ENCODE results near the gene ALOX15B. TPM values are rescaled to one million over a fixed set of nuclear protein-coding genes. Genes with fewer than 3 reads are reported as not detected.

Gene ALOX15B
- total and polyA plus RNA-seq, 2 of the 13 experiments (the other 11 are each of a cell fraction or from before 2014, with no cell fraction given), result not detected

DNA sequence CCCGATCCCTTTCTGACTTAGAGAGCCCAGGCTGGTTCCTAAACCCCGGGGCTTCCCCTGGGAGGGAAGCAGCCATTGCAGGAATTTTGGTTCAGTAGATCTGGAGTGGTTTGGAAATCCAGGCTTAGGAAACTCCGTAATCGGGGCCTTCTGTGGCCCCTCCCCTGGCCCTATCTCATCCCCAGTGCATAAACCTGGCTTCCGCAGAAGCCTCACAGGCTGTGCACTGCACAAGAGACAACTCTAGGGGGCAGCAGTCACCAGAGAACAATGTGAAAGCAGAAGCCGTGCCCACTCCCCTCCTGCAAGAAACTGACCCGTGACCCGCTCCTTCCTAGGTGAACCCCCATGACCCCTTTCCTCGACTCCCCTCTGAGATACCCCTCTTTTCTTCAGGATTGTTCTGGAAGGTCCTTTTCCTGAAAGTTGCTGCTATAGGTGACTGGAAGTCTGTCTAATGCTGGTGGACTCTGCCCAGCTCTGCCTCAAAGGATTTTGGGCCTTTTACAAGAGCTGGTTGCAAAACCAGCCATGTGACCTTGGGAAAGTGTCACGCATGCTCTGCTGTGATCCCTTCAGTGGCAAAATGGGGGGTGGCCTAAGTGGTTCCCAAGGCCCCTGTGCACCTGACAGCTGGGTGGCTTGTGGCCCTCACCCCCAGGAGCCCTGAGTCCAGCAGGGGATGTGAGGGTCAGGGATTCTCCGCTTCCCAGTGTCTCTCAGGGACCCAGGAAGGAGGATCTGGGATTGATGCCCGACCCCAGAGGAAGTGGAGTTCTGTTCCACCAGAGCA is 22.0 kb upstream of the ALOX15B start (continued):
- TF ChIP-seq ZNF225 (CRISPR knock-in tag; IDR thresholded peaks at IDR 0.05) (peak; percentile 28; the same call in 1 of the 2 replicates), U2AF2 (IDR thresholded peaks at IDR 0.05; ENCODE audit: low read depth, low read length) (no peak), KMT2A (CRISPR knock-in tag; IDR thresholded peaks at IDR 0.05) (no peak), TAF15 (IDR thresholded peaks at IDR 0.05; ENCODE audit: low read depth, low read length, poor library complexity, severe bottlenecking) (no peak), ZNF549 (CRISPR knock-in tag; IDR thresholded peaks at IDR 0.05) (no peak), ZNF331 (CRISPR knock-in tag; IDR thresholded peaks at IDR 0.05) (no peak), HMG20A (CRISPR knock-in tag; IDR thresholded peaks at IDR 0.05; ENCODE audit: borderline replicate concordance) (no peak), ATF7-NPFF (CRISPR knock-in tag; IDR thresholded peaks at IDR 0.05; ENCODE audit: low read depth) (no peak), FOSL2 (CRISPR knock-in tag; IDR thresholded peaks at IDR 0.05) (no peak), ZSCAN12 (CRISPR knock-in tag; IDR thresholded peaks at IDR 0.05) (no peak), CHD2 (IDR thresholded peaks at IDR 0.05; ENCODE audit: low read depth, low read length) (no peak), MATR3 (CRISPR knock-in tag; IDR thresholded peaks at IDR 0.05) (no peak), MZF1 (CRISPR knock-in tag; IDR thresholded peaks at IDR 0.05; ENCODE audit: borderline replicate concordance) (no peak), MAFF (IDR thresholded peaks at IDR 0.05; ENCODE audit: low read depth, low read length) (no peak), NCOA2 (CRISPR knock-in tag; IDR thresholded peaks at IDR 0.05) (no peak), FOXM1 (CRISPR knock-in tag; IDR thresholded peaks at IDR 0.05) (no peak), HNRNPK (IDR thresholded peaks at IDR 0.05; ENCODE audit: low read depth, low read length, poor library complexity, severe bottlenecking) (no peak), MXD4 (CRISPR knock-in tag; IDR thresholded peaks at IDR 0.05) (no peak), ZNF296 (CRISPR knock-in tag; conservative IDR thresholded peaks at IDR 0.05) (no peak), HOXA3 (CRISPR knock-in tag; IDR thresholded peaks at IDR 0.05) (no peak; the same call in 1 of the 2 replicates), NFYB (CRISPR knock-in tag; IDR thresholded peaks at IDR 0.05) (no peak), ZNF230 (CRISPR knock-in tag; IDR thresholded peaks at IDR 0.05) (0 out of 2 replicates have a peak, but pooled peaks have one; percentile 34), ZNF839 (CRISPR knock-in tag; IDR thresholded peaks at IDR 0.05; ENCODE audit: borderline replicate concordance) (no peak), ZKSCAN8 (CRISPR knock-in tag; IDR thresholded peaks at IDR 0.05; ENCODE audit: borderline replicate concordance) (no peak)
- TF ChIP-seq, protein P1, sequence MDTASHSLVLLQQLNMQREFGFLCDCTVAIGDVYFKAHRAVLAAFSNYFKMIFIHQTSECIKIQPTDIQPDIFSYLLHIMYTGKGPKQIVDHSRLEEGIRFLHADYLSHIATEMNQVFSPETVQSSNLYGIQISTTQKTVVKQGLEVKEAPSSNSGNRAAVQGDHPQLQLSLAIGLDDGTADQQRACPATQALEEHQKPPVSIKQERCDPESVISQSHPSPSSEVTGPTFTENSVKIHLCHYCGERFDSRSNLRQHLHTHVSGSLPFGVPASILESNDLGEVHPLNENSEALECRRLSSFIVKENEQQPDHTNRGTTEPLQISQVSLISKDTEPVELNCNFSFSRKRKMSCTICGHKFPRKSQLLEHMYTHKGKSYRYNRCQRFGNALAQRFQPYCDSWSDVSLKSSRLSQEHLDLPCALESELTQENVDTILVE (CRISPR knock-in tag; IDR thresholded peaks at IDR 0.05), result no peak
- TF ChIP-seq, protein P2, sequence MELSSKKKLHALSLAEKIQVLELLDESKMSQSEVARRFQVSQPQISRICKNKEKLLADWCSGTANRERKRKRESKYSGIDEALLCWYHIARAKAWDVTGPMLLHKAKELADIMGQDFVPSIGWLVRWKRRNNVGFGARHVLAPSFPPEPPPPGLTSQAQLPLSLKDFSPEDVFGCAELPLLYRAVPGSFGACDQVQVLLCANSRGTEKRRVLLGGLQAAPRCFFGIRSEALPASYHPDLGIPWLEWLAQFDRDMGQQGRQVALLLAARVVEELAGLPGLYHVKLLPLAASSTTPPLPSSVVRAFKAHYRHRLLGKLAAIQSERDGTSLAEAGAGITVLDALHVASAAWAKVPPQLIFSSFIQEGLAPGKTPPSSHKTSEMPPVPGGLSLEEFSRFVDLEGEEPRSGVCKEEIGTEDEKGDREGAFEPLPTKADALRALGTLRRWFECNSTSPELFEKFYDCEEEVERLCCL (CRISPR knock-in tag; IDR thresholded peaks at IDR 0.05; ENCODE audit: borderline replicate concordance), result no peak
- TF ChIP-seq, protein P3, sequence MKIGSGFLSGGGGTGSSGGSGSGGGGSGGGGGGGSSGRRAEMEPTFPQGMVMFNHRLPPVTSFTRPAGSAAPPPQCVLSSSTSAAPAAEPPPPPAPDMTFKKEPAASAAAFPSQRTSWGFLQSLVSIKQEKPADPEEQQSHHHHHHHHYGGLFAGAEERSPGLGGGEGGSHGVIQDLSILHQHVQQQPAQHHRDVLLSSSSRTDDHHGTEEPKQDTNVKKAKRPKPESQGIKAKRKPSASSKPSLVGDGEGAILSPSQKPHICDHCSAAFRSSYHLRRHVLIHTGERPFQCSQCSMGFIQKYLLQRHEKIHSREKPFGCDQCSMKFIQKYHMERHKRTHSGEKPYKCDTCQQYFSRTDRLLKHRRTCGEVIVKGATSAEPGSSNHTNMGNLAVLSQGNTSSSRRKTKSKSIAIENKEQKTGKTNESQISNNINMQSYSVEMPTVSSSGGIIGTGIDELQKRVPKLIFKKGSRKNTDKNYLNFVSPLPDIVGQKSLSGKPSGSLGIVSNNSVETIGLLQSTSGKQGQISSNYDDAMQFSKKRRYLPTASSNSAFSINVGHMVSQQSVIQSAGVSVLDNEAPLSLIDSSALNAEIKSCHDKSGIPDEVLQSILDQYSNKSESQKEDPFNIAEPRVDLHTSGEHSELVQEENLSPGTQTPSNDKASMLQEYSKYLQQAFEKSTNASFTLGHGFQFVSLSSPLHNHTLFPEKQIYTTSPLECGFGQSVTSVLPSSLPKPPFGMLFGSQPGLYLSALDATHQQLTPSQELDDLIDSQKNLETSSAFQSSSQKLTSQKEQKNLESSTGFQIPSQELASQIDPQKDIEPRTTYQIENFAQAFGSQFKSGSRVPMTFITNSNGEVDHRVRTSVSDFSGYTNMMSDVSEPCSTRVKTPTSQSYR (CRISPR knock-in tag; IDR thresholded peaks at IDR 0.05; ENCODE audit: borderline replicate concordance), result no peak
